DND-41 (cell line): Measurements from ENCODE around the gene PTPRG.

Experiments
- ATAC-seq: fragments of 200-7000 bp; cut with Tn5 transposase; 3 replicates; pipeline ENCODE4 v1.9.1; 2021; ENCODE audit warnings: low read depth; ENCODE audit not compliant: insufficient read depth
- DNase-seq: peaks from one replicate; pipeline ENCODE4 v3.0.0-alpha.2; 2020
- H2AFZ ChIP-seq: 2 replicates; pipeline ENCODE4 v1.6.0; 2012; ENCODE audit warnings: low read depth, low read length
- H3K27ac ChIP-seq: 2 replicates; pipeline ENCODE4 v1.5.1; 2012; ENCODE audit warnings: low read length, inconsistent platforms
- H3K27me3 ChIP-seq: fragments of 200-600 bp; sonication (generic); 2 replicates; pipeline ENCODE4 v1.6.0; 2012; ENCODE audit warnings: low read length, mild to moderate bottlenecking, inconsistent platforms; ENCODE audit not compliant: insufficient read depth, poor library complexity
- H3K36me3 ChIP-seq: 2 replicates; pipeline ENCODE4 v1.5.1; 2012; ENCODE audit warnings: low read length, inconsistent platforms; ENCODE audit not compliant: insufficient read depth
- H3K4me1 ChIP-seq: 2 replicates; pipeline ENCODE4 v1.5.1; 2012; ENCODE audit warnings: mild to moderate bottlenecking, low read length; ENCODE audit not compliant: insufficient read depth
- H3K4me2 ChIP-seq: 2 replicates; pipeline ENCODE4 v1.6.0; 2012; ENCODE audit warnings: mild to moderate bottlenecking, moderate library complexity, low read length, inconsistent platforms; ENCODE audit not compliant: insufficient read depth
- H3K4me3 ChIP-seq, 2 experiments: fragments of 200-600 bp in 1 of 2; shearing (Covaris generic) in 1 of 2; 2 replicates each; pipeline ENCODE4 v1.5.1; 2012 to 2016; ENCODE audit warnings: inconsistent platforms in 2 of 2, low read length in 2 of 2, mild to moderate bottlenecking in 2 of 2, low read depth in 1 of 2, moderate library complexity in 1 of 2
- H3K79me2 ChIP-seq: 2 replicates; pipeline ENCODE4 v1.6.0; 2012; ENCODE audit warnings: low read length, inconsistent platforms; ENCODE audit not compliant: insufficient read depth
- H3K9ac ChIP-seq: 2 replicates; pipeline ENCODE4 v1.6.0; 2012; ENCODE audit warnings: low read depth, mild to moderate bottlenecking, inconsistent platforms, low read length, moderate library complexity
- H3K9me3 ChIP-seq: 2 replicates; pipeline ENCODE4 v1.5.1; 2012; ENCODE audit warnings: low read length, moderate library complexity, mild to moderate bottlenecking, inconsistent platforms; ENCODE audit not compliant: insufficient read depth, severe bottlenecking
- H4K20me1 ChIP-seq: 2 replicates; pipeline ENCODE4 v1.6.0; 2012; ENCODE audit warnings: low read length; ENCODE audit not compliant: insufficient read depth
- EZH2 ChIP-seq: IDR thresholded peaks from 3 replicates; pipeline ENCODE4 v1.6.1; 2012; ENCODE audit warnings: borderline replicate concordance, low read depth, mild to moderate bottlenecking, moderate library complexity, low read length, inconsistent platforms; ENCODE audit not compliant: severe bottlenecking
- TF ChIP-seq, protein P1 (sequence below): IDR thresholded peaks from 2 replicates; pipeline ENCODE4 v1.5.1; 2012; ENCODE audit warnings: borderline replicate concordance, low read length, moderate library complexity, mild to moderate bottlenecking; ENCODE audit not compliant: poor library complexity, severe bottlenecking; ENCODE audit errors: extremely low read depth

The PTPRG gene

DNA sequence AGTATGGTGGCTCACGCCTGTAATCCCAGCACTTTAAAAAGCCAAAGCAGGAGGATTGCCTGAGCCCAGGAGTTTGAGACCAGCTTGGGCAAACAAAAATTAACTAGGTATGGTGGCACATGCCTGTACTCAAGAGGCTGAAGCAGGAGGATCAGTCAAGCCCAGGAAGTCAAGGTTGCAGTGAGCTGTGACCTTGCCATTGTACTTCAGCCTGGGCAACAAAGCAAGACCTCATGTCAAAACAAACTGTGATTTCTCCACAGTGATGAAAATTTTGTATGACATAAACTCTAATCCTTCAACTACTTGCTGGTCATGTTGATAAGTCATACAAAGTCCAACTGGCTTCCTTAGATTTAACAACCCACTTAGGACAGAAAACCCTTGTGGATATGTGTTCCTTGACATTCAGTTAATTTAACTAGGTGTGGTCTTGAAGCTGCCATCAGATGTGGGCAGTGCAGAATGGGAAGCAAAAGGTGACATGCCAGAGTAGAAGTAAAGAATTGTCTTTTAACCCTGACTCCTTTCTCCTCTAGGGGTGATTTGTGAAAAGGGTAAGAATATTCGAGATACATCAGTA, 263.3 kb downstream of the PTPRG start:
- TF ChIP-seq, protein P1, sequence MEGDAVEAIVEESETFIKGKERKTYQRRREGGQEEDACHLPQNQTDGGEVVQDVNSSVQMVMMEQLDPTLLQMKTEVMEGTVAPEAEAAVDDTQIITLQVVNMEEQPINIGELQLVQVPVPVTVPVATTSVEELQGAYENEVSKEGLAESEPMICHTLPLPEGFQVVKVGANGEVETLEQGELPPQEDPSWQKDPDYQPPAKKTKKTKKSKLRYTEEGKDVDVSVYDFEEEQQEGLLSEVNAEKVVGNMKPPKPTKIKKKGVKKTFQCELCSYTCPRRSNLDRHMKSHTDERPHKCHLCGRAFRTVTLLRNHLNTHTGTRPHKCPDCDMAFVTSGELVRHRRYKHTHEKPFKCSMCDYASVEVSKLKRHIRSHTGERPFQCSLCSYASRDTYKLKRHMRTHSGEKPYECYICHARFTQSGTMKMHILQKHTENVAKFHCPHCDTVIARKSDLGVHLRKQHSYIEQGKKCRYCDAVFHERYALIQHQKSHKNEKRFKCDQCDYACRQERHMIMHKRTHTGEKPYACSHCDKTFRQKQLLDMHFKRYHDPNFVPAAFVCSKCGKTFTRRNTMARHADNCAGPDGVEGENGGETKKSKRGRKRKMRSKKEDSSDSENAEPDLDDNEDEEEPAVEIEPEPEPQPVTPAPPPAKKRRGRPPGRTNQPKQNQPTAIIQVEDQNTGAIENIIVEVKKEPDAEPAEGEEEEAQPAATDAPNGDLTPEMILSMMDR = no peak
- TF ChIP-seq EZH2 = no peak
- no peak for ATAC-seq
- no peaks in the 10 kb centered on the region for H3K79me2 ChIP-seq

DNA sequence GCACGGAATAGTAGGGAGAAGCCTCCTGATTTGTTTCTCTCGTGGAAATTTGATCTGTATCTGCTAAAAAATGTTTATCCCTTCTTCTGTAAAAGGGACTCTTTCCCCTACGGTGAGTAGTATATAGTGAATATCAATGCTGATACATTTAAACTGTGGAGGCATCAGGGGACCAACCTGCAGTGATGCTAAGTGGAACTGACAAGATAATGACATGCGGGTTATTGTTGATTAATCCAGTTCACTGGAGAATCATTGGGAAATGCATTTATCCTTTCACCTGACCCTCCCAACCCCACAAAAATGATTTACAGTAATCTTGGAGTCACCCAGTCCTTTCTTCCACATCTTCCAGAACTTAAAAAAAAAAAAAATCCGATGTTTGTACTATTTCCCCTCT, 264.8 kb downstream of the PTPRG start:
- Histone ChIP-seq H3K9ac (no peak overlapping the region), H3K4me3 (no peak overlapping the region), H3K9me3 (no peaks in the 10 kb centered on the region), H3K4me2 (no peak overlapping the region), H3K36me3 (no peaks in the 10 kb centered on the region), H3K4me1 (no peaks in the 10 kb centered on the region), H3K27me3 (no peaks in the 10 kb centered on the region), H3K79me2 (no peaks in the 10 kb centered on the region), H3K27ac (no peak overlapping the region), H2AFZ (no peak overlapping the region), H4K20me1 (peaks cover 2% of the 10 kb centered on the region)
- ATAC-seq = no peak
- DNase-seq = no peak
- no peak for TF ChIP-seq EZH2

More for the DNA sequence above, 263.3 kb downstream of the PTPRG start:
- DNase-seq = no peak
- no peak overlapping the region for H3K4me2 ChIP-seq
- no peak overlapping the region for H3K4me3 ChIP-seq
- H3K36me3 ChIP-seq = no peaks in the 10 kb centered on the region
- H3K9me3 ChIP-seq = no peaks in the 10 kb centered on the region
- H2AFZ ChIP-seq = no peak overlapping the region
- H3K27ac ChIP-seq = no peak overlapping the region
- H3K4me1 ChIP-seq = no peaks in the 10 kb centered on the region
- H3K27me3 ChIP-seq = no peaks in the 10 kb centered on the region
- H3K9ac ChIP-seq = no peak overlapping the region
- H4K20me1 ChIP-seq = peaks cover 2% of the 10 kb centered on the region

DNA sequence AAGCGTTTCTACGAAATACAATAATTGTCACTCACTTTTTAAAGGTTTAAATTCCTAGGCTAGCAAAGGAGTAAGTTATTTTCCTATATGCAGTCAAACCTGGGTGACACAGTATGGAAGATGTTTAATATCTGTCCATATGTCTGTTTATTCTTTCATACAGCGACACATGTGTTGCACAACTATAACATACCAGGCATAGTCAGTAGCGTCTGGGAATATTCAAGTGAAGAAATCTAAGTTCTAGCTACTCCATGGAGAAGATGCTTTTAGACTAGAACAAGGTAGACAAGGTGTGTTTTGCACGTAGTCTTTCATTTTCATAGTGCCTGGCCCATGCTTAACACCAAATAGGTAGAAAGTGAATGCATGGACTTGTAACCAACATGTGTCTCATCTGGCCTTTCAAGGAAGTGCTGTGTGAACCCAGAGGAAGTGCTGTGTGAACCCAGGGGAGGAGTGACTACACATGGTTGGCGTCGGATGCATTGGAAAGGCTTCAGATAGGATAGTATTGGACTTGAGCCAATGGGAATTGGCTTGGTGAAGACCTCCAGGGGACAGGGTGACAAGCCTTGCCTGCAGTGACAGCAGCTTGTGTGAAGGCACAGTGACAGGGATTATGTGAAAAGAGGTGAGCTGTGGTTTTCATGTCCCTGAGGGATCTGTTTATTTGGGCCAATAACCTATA, 267.0 kb downstream of the PTPRG start:
- no peak for ATAC-seq
- Histone ChIP-seq H3K4me1 (no peaks in the 10 kb centered on the region), H3K79me2 (no peaks in the 10 kb centered on the region), H2AFZ (no peak overlapping the region), H3K36me3 (no peaks in the 10 kb centered on the region), H4K20me1 (peaks cover 2% of the 10 kb centered on the region), H3K9ac (no peak overlapping the region), H3K27ac (no peak overlapping the region), H3K27me3 (no peaks in the 10 kb centered on the region), H3K4me3 (no peak overlapping the region), H3K4me2 (no peak overlapping the region), H3K9me3 (no peaks in the 10 kb centered on the region)
- TF ChIP-seq, protein P1 = no peak
- TF ChIP-seq EZH2 = no peak
- DNase-seq = no peak

DNA sequence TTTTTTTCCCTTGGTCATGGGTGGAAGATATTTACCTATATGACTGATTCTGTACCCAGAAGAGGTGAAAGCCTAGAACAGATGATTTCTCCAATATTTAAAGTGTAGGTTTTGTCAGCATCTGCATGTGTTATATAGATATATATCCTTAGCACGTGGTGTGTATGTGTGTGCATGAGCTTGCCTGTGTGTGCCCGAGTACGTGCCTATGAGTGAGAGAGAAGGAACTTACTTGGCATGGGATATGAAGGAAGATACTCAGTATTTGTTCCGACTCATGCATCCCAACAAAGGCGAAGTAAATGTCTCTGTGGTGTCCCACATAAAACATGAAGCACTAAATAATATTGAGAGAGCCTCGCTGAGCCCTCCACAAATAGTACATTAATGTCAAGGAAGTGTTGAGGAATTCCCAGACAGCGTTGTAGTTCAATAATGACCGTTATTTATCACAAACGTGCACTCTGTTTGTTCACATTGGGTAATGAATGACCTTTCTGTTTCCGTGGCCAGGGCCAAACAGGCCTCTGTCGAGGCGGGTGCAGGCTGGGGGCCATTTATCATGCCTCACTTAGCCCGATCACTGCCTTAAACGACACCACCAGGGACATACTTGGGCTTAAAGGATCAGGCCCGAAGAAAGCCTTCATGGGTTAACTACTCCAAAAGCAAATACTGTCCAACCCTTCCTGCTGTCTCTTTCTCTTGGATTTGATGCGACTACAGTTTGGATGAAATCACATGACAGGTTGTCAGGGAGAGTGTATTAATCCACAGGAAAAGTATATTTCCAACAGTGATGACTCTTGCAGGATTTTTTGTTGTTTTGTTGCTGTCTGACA, 267.7 kb downstream of the PTPRG start:
- H3K27me3 ChIP-seq = no peaks in the 10 kb centered on the region
- no peaks in the 10 kb centered on the region for H3K79me2 ChIP-seq
- no peaks in the 10 kb centered on the region for H3K9me3 ChIP-seq
- no peak overlapping the region for H3K27ac ChIP-seq
- H4K20me1 ChIP-seq = peaks cover 2% of the 10 kb centered on the region
- DNase-seq = no peak
- ATAC-seq = no peak
- no peak overlapping the region for H3K4me3 ChIP-seq
- no peak overlapping the region for H3K4me2 ChIP-seq
- H3K4me1 ChIP-seq = no peaks in the 10 kb centered on the region
- TF ChIP-seq EZH2 = no peak
- TF ChIP-seq, protein P1 = no peak
- no peak overlapping the region for H3K9ac ChIP-seq
- no peak overlapping the region for H2AFZ ChIP-seq
- H3K36me3 ChIP-seq = no peaks in the 10 kb centered on the region
